GM21619 (cell line): Measurements from ENCODE around the gene KRT33B.
"Not testable (repeated sequence)": the region's sequence is repeated elsewhere in the genome, so short reads cannot be mapped to it uniquely, and the experiment has no call there.

Experiments used
- ATAC-seq: cut with Tn5 transposase; IDR thresholded peaks from one replicate; pipeline ENCODE4 v1.9.1; 2021; ENCODE audit not compliant: unreplicated experiment

Gene KRT33B

GRCh38 chr17:41350381-41350878 lies 19.2 kb downstream of the KRT33B start, which contains the start of gene KRT33A:
TSS of gene KRT33A (minus strand) at chr17:41350828. CDS start at chr17:41350767, 61 bp downstream.
- not testable (repeated sequence) for ATAC-seq

GRCh38 chr17:41347869-41348760 lies 21.5 kb downstream of the KRT33B start:
- ATAC-seq, result no peak

GRCh38 chr17:41346421-41346820 lies 23.2 kb downstream of the KRT33B start:
- not testable (repeated sequence) for ATAC-seq

- no peak for ATAC-seq
These were observed 23.6 kb downstream of the KRT33B start for GRCh38 chr17:41345992-41346391.

GRCh38 chr17:41343029-41343428 lies 26.6 kb downstream of the KRT33B start:
- no peak for ATAC-seq

- ATAC-seq, result no peak
These were observed 28.4 kb downstream of the KRT33B start for GRCh38 chr17:41340934-41341861.

GRCh38 chr17:41340494-41340893 lies 29.1 kb downstream of the KRT33B start:
- ATAC-seq, result no peak

GRCh38 chr17:41339571-41340172 lies 29.9 kb downstream of the KRT33B start:
- ATAC-seq, result no peak

- no peak for ATAC-seq
These were observed 30.6 kb downstream of the KRT33B start for GRCh38 chr17:41338961-41339485.

- no peak for ATAC-seq
These were observed 33.9 kb downstream of the KRT33B start for GRCh38 chr17:41335747-41336146.

- no peak for ATAC-seq
These were observed 35.0 kb downstream of the KRT33B start for GRCh38 chr17:41334385-41335305.

GRCh38 chr17:41333836-41334235 lies 35.8 kb downstream of the KRT33B start:
- no peak for ATAC-seq

- ATAC-seq, result no peak
These were observed 36.5 kb downstream of the KRT33B start for GRCh38 chr17:41333098-41333497.

GRCh38 chr17:41332239-41332638 lies 37.4 kb downstream of the KRT33B start:
- ATAC-seq, result no peak

GRCh38 chr17:41331606-41332005 lies 38.0 kb downstream of the KRT33B start:
- ATAC-seq, result no peak

GRCh38 chr17:41329279-41329948 lies 40.2 kb downstream of the KRT33B start:
- no peak for ATAC-seq

GRCh38 chr17:41328207-41328606 lies 41.4 kb downstream of the KRT33B start:
- no peak for ATAC-seq

- ATAC-seq, result no peak
These were observed 42.0 kb downstream of the KRT33B start for GRCh38 chr17:41327411-41328120.
